Natural killer cell (primary cell): ENCODE results near the gene ARMC5. TPM values are rescaled to one million over a fixed set of nuclear protein-coding genes. Genes with fewer than 3 reads are reported as not detected.

ENCODE experiments used
- ATAC-seq, 3 donors: fragments of 150-1000 bp in 2 of 3; fragments of 200-7000 bp in 1 of 3; cut with Tn5 transposase; 1 replicate in 1 of 3; 2 replicates in 2 of 3; pipeline ENCODE4 v1.10.0; 2021; ENCODE audit warnings: mild to moderate bottlenecking in 2 of 3, moderate library complexity in 2 of 3
- DNase-seq, 2 donors: peaks; one replicate each; pipeline versions ENCODE4 v3.0.0 to v3.0.0-alpha.2; 2013 to 2021; ENCODE audit warnings: mixed read lengths in 1 of 2
- H3K27ac ChIP-seq: one replicate; pipeline ENCODE4 v1.5.1; 2013; ENCODE audit warnings: mild to moderate bottlenecking, low read length
- H3K27me3 ChIP-seq: one replicate; pipeline ENCODE4 v1.6.1; 2013; ENCODE audit warnings: low read length; ENCODE audit not compliant: control insufficient read depth, insufficient read depth
- H3K36me3 ChIP-seq: one replicate; pipeline ENCODE4 v1.6.1; 2013; ENCODE audit warnings: low read length; ENCODE audit not compliant: control insufficient read depth, insufficient read depth
- H3K4me1 ChIP-seq: one replicate; pipeline ENCODE4 v1.6.1; 2013; ENCODE audit warnings: low read length; ENCODE audit not compliant: control insufficient read depth, insufficient read depth
- H3K4me3 ChIP-seq: one replicate; pipeline ENCODE4 v1.5.1; 2013; ENCODE audit warnings: low read length
- H3K9me3 ChIP-seq: one replicate; pipeline ENCODE4 v1.6.1; 2013; ENCODE audit warnings: low read length; ENCODE audit not compliant: control insufficient read depth, insufficient read depth
- H3K27ac Mint-ChIP-seq, 2 donors: one replicate each; pipeline ENCODE4 v1.8.0; 2022; ENCODE audit warnings: mild to moderate bottlenecking in 2 of 2, mixed read lengths in 2 of 2, moderate library complexity in 1 of 2
- H3K27me3 Mint-ChIP-seq, 2 donors: one replicate each; pipeline ENCODE4 v1.8.0; 2022; ENCODE audit warnings: low read depth in 2 of 2, mixed read lengths in 2 of 2
- H3K36me3 Mint-ChIP-seq: one replicate; pipeline ENCODE4 v1.8.0; 2022; ENCODE audit warnings: mixed read lengths
- H3K4me1 Mint-ChIP-seq, 2 donors: one replicate each; pipeline ENCODE4 v1.8.0; 2022; ENCODE audit warnings: mixed read lengths in 2 of 2
- H3K4me3 Mint-ChIP-seq: one replicate; pipeline ENCODE4 v1.8.0; 2022; ENCODE audit warnings: mild to moderate bottlenecking, moderate library complexity, mixed read lengths
- H3K9me3 Mint-ChIP-seq, 2 donors: one replicate each; pipeline ENCODE4 v1.8.0; 2022; ENCODE audit warnings: mixed read lengths in 2 of 2
- WGBS: methylation state at CpG from one replicate; pipeline ENCODE4 v1.1.7; 2013; ENCODE audit warnings: missing lambda C conversion rate; ENCODE audit not compliant: insufficient coverage; 5-methylcytosine and 5-hydroxymethylcytosine counted together
- intact Hi-C: fragments of 100-400 bp; cut with micrococcal nuclease; formaldehyde crosslinking; loops from one replicate; pipeline ENCODE4 v1.14.2; 2022
- total RNA-seq, 4 donors: library from RNA; stranded (reverse); fragments of 120-200 nt in 1 of 4; gene quantifications; one replicate each; pipeline versions ENCODE4 v1.2.3 to v1.2.4, GENCODE V29; 2013 to 2022
- TF ChIP-seq, protein P1 (sequence below): fragments of 200-600 bp; IDR thresholded peaks from one replicate; pipeline ENCODE4 v1.8.0; 2022; ENCODE audit warnings: antibody characterized with exemption

The ARMC5 gene
- total RNA-seq, 3 donors from 2014 or later (not counting 1 experiment from before 2014, with no cell fraction given) = 10.4 to 22.8 (median 16.6) TPM

DNA sequence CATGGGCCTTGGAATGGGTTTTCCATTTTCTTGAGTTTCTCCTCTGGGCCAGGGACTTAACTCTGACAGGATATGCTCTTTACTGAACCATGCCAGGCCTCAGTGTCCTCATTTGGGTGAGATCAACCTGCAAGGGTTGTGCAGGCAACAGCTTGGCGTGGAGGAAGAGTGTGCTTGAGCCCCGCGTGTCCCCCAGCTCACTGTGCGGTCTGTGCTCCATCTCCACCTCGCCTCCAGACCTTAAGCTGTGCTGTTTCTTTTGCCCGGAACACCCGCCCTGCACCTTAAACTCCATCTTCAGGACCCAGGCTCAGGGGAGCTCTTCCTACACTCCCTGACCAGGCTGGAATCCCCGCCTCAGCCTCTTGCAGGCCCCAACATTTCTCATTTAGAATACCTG lies 39.2 kb downstream of the ARMC5 start:
- H3K27ac ChIP-seq = no peak overlapping the region
- H3K36me3 ChIP-seq = peaks cover 24% of the 10 kb centered on the region
- Mint-ChIP-seq H3K9me3 (no peaks in the 10 kb centered on the region), H3K4me3 (no peak overlapping the region), H3K36me3 (no peaks in the 10 kb centered on the region), H3K27me3 (no peaks in the 10 kb centered on the region), H3K27ac (peak overlapping the region in 1 of 2 donors; percentile 16), H3K4me1 (peaks cover 4 to 7% of the 10 kb centered on the region in 2 donors)
- TF ChIP-seq, protein P1, sequence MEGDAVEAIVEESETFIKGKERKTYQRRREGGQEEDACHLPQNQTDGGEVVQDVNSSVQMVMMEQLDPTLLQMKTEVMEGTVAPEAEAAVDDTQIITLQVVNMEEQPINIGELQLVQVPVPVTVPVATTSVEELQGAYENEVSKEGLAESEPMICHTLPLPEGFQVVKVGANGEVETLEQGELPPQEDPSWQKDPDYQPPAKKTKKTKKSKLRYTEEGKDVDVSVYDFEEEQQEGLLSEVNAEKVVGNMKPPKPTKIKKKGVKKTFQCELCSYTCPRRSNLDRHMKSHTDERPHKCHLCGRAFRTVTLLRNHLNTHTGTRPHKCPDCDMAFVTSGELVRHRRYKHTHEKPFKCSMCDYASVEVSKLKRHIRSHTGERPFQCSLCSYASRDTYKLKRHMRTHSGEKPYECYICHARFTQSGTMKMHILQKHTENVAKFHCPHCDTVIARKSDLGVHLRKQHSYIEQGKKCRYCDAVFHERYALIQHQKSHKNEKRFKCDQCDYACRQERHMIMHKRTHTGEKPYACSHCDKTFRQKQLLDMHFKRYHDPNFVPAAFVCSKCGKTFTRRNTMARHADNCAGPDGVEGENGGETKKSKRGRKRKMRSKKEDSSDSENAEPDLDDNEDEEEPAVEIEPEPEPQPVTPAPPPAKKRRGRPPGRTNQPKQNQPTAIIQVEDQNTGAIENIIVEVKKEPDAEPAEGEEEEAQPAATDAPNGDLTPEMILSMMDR = no peak
- H3K4me3 ChIP-seq = no peak overlapping the region
- WGBS = 95% methylated on average over 8 of the region's 8 CpGs
- DNase-seq (no peak), ATAC-seq (no peak)
- no peaks in the 10 kb centered on the region for H3K27me3 ChIP-seq
- no peaks in the 10 kb centered on the region for H3K9me3 ChIP-seq
- intact Hi-C loops = loop anchor here (10.0 kb wide), 1 partner anchor 216 kb away; a partner anchor contains a TSS
- H3K4me1 ChIP-seq = no peaks in the 10 kb centered on the region

DNA sequence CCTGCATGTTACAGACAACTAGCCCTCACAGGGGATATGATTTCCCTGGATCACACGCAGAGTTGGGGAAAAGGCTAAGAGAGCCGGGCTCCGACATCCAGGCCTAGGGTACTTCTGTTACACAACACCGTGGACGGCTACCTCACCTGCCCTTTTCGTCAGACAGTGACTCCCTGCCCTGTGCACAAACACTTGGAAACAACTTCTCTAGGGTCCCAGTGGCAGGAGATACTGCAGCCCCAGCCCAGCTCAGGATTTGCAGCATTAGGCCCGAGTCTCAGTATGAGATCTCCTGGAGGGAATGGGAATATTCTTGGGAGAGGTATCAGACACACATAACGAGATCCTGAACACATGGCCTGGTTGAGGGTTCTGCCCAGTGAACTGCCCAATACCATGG lies 40.6 kb downstream of the ARMC5 start:
- H3K36me3 ChIP-seq = peaks cover 24% of the 10 kb centered on the region
- Mint-ChIP-seq H3K27ac (no peak overlapping the region), H3K4me1 (peaks cover 4 to 7% of the 10 kb centered on the region in 2 donors)

DNA sequence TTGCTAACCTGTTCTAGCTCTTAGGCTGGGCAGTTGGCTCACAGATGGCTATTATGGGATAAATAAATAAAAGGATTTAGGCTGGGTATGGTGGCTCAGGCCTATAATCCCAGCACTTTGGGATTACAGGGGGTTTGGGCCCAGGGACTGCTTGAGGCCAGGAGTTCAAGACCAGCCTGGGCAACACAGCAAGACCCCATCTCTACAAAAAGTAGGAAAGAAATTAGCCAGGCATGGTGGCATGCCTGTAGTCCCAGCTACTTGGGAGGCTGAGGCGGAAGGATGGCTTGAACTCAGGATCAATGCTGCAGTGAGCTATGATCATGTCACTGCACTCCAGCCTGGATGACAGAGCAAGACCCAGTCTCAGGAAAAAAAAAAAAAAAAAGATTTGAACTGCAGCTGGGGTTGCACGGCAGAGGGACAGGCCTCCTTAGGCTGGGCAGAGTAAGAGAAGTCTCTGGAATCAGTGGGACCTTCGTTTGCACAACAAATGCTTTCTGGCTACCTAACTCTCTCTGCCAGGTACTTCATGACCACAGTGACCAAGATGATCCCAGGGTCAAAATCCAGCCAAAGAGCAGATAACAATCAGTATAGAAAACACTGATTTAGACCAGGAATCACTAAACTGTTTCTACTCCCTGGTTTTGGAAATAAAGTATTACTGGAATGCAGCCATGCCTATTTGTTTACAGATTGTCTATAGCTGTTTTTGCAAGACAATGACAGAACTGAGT lies 42.1 kb downstream of the ARMC5 start:
- Histone ChIP-seq H3K27me3 (no peaks in the 10 kb centered on the region), H3K4me1 (no peaks in the 10 kb centered on the region), H3K27ac (no peak overlapping the region), H3K9me3 (no peaks in the 10 kb centered on the region), H3K36me3 (peaks cover 14% of the 10 kb centered on the region), H3K4me3 (no peak overlapping the region)
- intact Hi-C loops = no loop called here
- Mint-ChIP-seq H3K4me1 (peaks cover 7 to 14% of the 10 kb centered on the region in 2 donors), H3K9me3 (no peaks in the 10 kb centered on the region), H3K36me3 (no peaks in the 10 kb centered on the region), H3K27me3 (no peaks in the 10 kb centered on the region), H3K4me3 (no peak overlapping the region), H3K27ac (no peak overlapping the region)
- WGBS = over 99% methylated on average over 3 of the region's 3 CpGs
- ATAC-seq (no peak), DNase-seq (no peak)
- TF ChIP-seq, protein P1 = no peak

More for the DNA sequence above, 40.6 kb downstream of the ARMC5 start:
- TF ChIP-seq, protein P1 = no peak
- 96% methylated on average over 8 of the region's 8 CpGs for WGBS
- ATAC-seq (no peak), DNase-seq (no peak)
- H3K9me3 Mint-ChIP-seq = no peaks in the 10 kb centered on the region
- H3K27me3 Mint-ChIP-seq = no peaks in the 10 kb centered on the region
- Histone ChIP-seq H3K27ac (no peak overlapping the region), H3K27me3 (no peaks in the 10 kb centered on the region), H3K9me3 (no peaks in the 10 kb centered on the region), H3K4me3 (no peak overlapping the region), H3K4me1 (no peaks in the 10 kb centered on the region)
- no peaks in the 10 kb centered on the region for H3K36me3 Mint-ChIP-seq
- intact Hi-C loops = loop anchor here (10.0 kb wide), 1 partner anchor 215 kb away; a partner anchor contains a TSS
- no peak overlapping the region for H3K4me3 Mint-ChIP-seq
